DND-41 (cell line): Measurements from ENCODE around the gene ZC3H4.
A peak's percentile ranks its signal among the peaks of the same experiment; 100 is the strongest.

Experiments used
- ATAC-seq: fragments of 200-7000 bp; cut with Tn5 transposase; 3 replicates; pipeline ENCODE4 v1.9.1; 2021; ENCODE audit warnings: low read depth; ENCODE audit not compliant: insufficient read depth
- DNase-seq: peaks from one replicate; pipeline ENCODE4 v3.0.0-alpha.2; 2020
- H2AFZ ChIP-seq: 2 replicates; pipeline ENCODE4 v1.6.0; 2012; ENCODE audit warnings: low read depth, low read length
- H3K27ac ChIP-seq: 2 replicates; pipeline ENCODE4 v1.5.1; 2012; ENCODE audit warnings: low read length, inconsistent platforms
- H3K27me3 ChIP-seq: fragments of 200-600 bp; sonication (generic); 2 replicates; pipeline ENCODE4 v1.6.0; 2012; ENCODE audit warnings: low read length, mild to moderate bottlenecking, inconsistent platforms; ENCODE audit not compliant: insufficient read depth, poor library complexity
- H3K36me3 ChIP-seq: 2 replicates; pipeline ENCODE4 v1.5.1; 2012; ENCODE audit warnings: low read length, inconsistent platforms; ENCODE audit not compliant: insufficient read depth
- H3K4me1 ChIP-seq: 2 replicates; pipeline ENCODE4 v1.5.1; 2012; ENCODE audit warnings: mild to moderate bottlenecking, low read length; ENCODE audit not compliant: insufficient read depth
- H3K4me2 ChIP-seq: 2 replicates; pipeline ENCODE4 v1.6.0; 2012; ENCODE audit warnings: mild to moderate bottlenecking, moderate library complexity, low read length, inconsistent platforms; ENCODE audit not compliant: insufficient read depth
- H3K4me3 ChIP-seq, 2 experiments: fragments of 200-600 bp in 1 of 2; shearing (Covaris generic) in 1 of 2; 2 replicates each; pipeline ENCODE4 v1.5.1; 2012 to 2016; ENCODE audit warnings: inconsistent platforms in 2 of 2, low read length in 2 of 2, mild to moderate bottlenecking in 2 of 2, low read depth in 1 of 2, moderate library complexity in 1 of 2
- H3K79me2 ChIP-seq: 2 replicates; pipeline ENCODE4 v1.6.0; 2012; ENCODE audit warnings: low read length, inconsistent platforms; ENCODE audit not compliant: insufficient read depth
- H3K9ac ChIP-seq: 2 replicates; pipeline ENCODE4 v1.6.0; 2012; ENCODE audit warnings: low read depth, mild to moderate bottlenecking, inconsistent platforms, low read length, moderate library complexity
- H3K9me3 ChIP-seq: 2 replicates; pipeline ENCODE4 v1.5.1; 2012; ENCODE audit warnings: low read length, moderate library complexity, mild to moderate bottlenecking, inconsistent platforms; ENCODE audit not compliant: insufficient read depth, severe bottlenecking
- H4K20me1 ChIP-seq: 2 replicates; pipeline ENCODE4 v1.6.0; 2012; ENCODE audit warnings: low read length; ENCODE audit not compliant: insufficient read depth
- CTCF ChIP-seq: IDR thresholded peaks from 2 replicates; pipeline ENCODE4 v1.5.1; 2012; ENCODE audit warnings: borderline replicate concordance, low read length, moderate library complexity, mild to moderate bottlenecking; ENCODE audit not compliant: poor library complexity, severe bottlenecking; ENCODE audit errors: extremely low read depth
- EZH2 ChIP-seq: IDR thresholded peaks from 3 replicates; pipeline ENCODE4 v1.6.1; 2012; ENCODE audit warnings: borderline replicate concordance, low read depth, mild to moderate bottlenecking, moderate library complexity, low read length, inconsistent platforms; ENCODE audit not compliant: severe bottlenecking

Gene ZC3H4

DNA sequence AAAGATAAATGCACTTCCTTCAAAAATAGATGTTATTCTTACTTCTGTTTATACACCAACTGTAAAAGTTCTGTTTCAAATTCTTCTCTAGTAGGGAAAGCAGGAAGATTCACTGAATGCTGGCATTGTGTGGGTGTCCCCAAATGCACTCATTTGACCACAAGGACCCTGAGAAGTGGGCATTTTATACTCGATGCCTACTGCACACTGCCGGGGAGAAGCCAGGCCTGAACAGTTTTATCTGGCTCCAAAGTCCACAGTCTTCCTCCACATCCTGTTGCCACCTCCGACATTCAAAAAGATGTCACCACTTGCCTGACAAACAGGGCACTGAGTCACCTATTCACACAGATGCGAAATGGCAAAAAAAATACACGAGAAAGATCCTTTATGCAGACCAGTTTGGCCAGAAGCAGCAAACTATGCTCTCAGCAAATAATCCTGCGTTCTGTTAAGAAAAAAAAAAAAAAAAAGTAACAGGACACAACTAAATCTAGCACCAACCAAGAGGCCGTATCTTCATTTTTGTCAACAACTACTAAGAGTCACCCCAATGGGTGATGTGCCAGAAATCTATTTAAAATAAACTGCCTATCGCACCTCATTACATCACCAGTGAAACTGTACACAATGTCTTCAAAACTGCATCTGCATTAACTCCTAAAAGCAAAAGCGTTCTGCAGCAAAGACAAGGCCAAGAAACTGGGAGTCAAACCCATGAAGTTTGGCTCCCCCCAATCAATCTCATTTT lies 6.2 kb downstream of the ZC3H4 start:
- Histone ChIP-seq H3K27me3 (no peaks in the 10 kb centered on the region), H3K4me3 (no peak overlapping the region), H4K20me1 (peaks cover 29% of the 10 kb centered on the region; the same call in 1 of the 2 replicates), H3K4me1 (peaks cover 44% of the 10 kb centered on the region), H3K9ac (no peak overlapping the region), H3K36me3 (peaks cover 51% of the 10 kb centered on the region), H3K9me3 (no peaks in the 10 kb centered on the region), H3K79me2 (peaks cover 97% of the 10 kb centered on the region), H3K27ac (no peak overlapping the region), H3K4me2 (peak overlapping the region; percentile 14; the same call in 1 of the 2 replicates), H2AFZ (no peak overlapping the region)
- no peak for TF ChIP-seq CTCF
- TF ChIP-seq EZH2 = no peak
- ATAC-seq = no peak
- no peak for DNase-seq

DNA sequence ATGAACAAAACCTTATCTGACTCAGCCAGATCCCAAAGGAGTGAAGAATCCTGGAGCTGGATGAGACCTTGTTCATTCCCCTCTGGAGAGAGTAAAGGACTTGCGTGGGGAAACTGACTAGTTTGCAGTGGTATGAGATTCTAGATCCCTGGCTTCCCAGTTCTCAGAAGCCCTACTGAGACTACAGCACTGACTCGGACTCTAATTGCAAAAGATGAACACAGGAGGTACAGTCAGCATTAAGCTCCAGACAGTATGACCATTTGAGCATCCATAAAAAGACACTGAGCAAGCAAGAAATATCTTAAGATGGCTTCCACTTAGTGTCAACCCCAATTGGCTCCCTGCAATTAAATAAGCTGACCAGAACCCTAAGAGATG lies 6.8 kb downstream of the ZC3H4 start:
- no peaks in the 10 kb centered on the region for H3K27me3 ChIP-seq
- no peak overlapping the region for H3K9ac ChIP-seq
- DNase-seq (no peak), ATAC-seq (no peak)
- no peak for TF ChIP-seq EZH2
- TF ChIP-seq CTCF = no peak
- peaks cover 100% of the 10 kb centered on the region for H3K79me2 ChIP-seq
- H3K4me2 ChIP-seq = no peak overlapping the region
- peaks cover 34% of the 10 kb centered on the region; the same call in 1 of the 2 replicates for H4K20me1 ChIP-seq
- no peak overlapping the region for H2AFZ ChIP-seq
- peaks cover 44% of the 10 kb centered on the region for H3K4me1 ChIP-seq
- H3K4me3 ChIP-seq = no peak overlapping the region
- H3K36me3 ChIP-seq = peaks cover 52% of the 10 kb centered on the region
- H3K27ac ChIP-seq = no peak overlapping the region
- H3K9me3 ChIP-seq = no peaks in the 10 kb centered on the region

GRCh38 chr19:47105874-47106273 lies 7.7 kb downstream of the ZC3H4 start:
- Histone ChIP-seq H3K79me2 (peaks cover 100% of the 10 kb centered on the region), H3K36me3 (peaks cover 49% of the 10 kb centered on the region), H3K4me3 (no peak overlapping the region), H4K20me1 (peaks cover 38% of the 10 kb centered on the region; the same call in 1 of the 2 replicates), H3K27me3 (no peaks in the 10 kb centered on the region), H3K4me2 (no peak overlapping the region), H3K27ac (no peak overlapping the region), H2AFZ (no peak overlapping the region), H3K9ac (no peak overlapping the region), H3K9me3 (no peaks in the 10 kb centered on the region), H3K4me1 (peaks cover 44% of the 10 kb centered on the region)
- no peak for ATAC-seq
- TF ChIP-seq CTCF (no peak), EZH2 (no peak)
- DNase-seq = no peak
